ENCODE measurements around the gene CLTCL1. TPM values are rescaled to one million over a fixed set of nuclear protein-coding genes. Genes with fewer than 3 reads are reported as not detected.

The CLTCL1 gene
- total and polyA plus RNA-seq, 9 of the 15 experiments (the other 6 are each of a cell fraction or from before 2014, with no cell fraction given): 1.1 to 11.7 (median 5.0) TPM

DNA sequence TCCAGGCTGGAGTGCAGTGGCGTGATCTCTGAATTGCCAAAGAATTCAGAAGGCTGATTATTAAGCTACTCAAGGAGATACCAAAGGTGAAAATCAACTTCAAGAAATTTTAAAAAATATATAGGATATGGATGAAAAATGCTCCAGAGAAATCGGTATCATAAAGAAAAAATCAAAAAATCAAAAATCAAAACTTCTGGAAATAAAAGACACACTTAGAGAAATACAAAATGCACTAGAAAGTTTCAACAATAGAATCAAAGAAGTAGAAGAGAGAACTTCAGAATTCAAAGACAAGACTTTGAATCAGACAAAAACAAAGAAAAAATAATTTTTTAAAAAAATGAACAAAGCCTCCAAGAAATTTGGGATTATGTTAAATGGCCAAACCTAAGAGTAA lies 45.6 kb upstream of the CLTCL1 start (continued):
- TF ChIP-seq, protein P1, sequence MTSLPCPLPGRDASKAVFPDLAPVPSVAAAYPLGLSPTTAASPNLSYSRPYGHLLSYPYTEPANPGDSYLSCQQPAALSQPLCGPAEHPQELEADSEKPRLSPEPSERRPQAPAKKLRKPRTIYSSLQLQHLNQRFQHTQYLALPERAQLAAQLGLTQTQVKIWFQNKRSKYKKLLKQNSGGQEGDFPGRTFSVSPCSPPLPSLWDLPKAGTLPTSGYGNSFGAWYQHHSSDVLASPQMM (CRISPR knock-in tag; IDR thresholded peaks at IDR 0.05): no peak
- TF ChIP-seq ZNF644 (tag; IDR thresholded peaks at IDR 0.05; ENCODE audit: low read depth): 0 out of 2 replicates have a peak, but pooled peaks have one; percentile 52
- no peak for TF ChIP-seq BMI1 (IDR thresholded peaks at IDR 0.05; ENCODE audit: low read length)
- no peak for TF ChIP-seq ELF1 (tag; IDR thresholded peaks at IDR 0.05)
- peak; percentile 30; the same call in 1 of the 2 replicates for TF ChIP-seq POLR2H (tag; IDR thresholded peaks at IDR 0.05; ENCODE audit: low read depth)
- TF ChIP-seq PCBP1 (IDR thresholded peaks at IDR 0.05; ENCODE audit: low read depth, low read length, poor library complexity, severe bottlenecking): no peak
- no peak for TF ChIP-seq FOXP1 (CRISPR knock-in tag; IDR thresholded peaks at IDR 0.05)
- TF ChIP-seq FOXK2 (conservative IDR thresholded peaks at IDR 0.05 in 1 of 2, IDR thresholded peaks at IDR 0.05 in 1 of 2; ENCODE audit: low read depth in 2 of 2): peak in 1 of 2 experiments; percentile 45; a peak in 1 of 4 replicates
- no peak for TF ChIP-seq CCNT2 (IDR thresholded peaks at IDR 0.05; ENCODE audit: borderline replicate concordance, extremely low read depth, insufficient read length, low read depth, low read length)
- 0 out of 2 replicates have a peak, but pooled peaks have one; percentile 58 for TF ChIP-seq LARP7 (IDR thresholded peaks at IDR 0.05)
- TF ChIP-seq, protein P2, sequence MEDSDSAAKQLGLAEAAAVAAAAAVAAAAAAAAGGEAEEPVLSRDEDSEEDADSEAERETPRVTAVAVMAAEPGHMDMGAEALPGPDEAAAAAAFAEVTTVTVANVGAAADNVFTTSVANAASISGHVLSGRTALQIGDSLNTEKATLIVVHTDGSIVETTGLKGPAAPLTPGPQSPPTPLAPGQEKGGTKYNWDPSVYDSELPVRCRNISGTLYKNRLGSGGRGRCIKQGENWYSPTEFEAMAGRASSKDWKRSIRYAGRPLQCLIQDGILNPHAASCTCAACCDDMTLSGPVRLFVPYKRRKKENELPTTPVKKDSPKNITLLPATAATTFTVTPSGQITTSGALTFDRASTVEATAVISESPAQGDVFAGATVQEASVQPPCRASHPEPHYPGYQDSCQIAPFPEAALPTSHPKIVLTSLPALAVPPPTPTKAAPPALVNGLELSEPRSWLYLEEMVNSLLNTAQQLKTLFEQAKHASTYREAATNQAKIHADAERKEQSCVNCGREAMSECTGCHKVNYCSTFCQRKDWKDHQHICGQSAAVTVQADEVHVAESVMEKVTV (CRISPR knock-in tag; IDR thresholded peaks at IDR 0.05): no peak
- TF ChIP-seq BCL6 (CRISPR knock-in tag; IDR thresholded peaks at IDR 0.05): no peak
- TF ChIP-seq ZNF436 (CRISPR knock-in tag; IDR thresholded peaks at IDR 0.05): no peak
- TF ChIP-seq HLTF (IDR thresholded peaks at IDR 0.05): peak; percentile 97
- TF ChIP-seq LEF1 (IDR thresholded peaks at IDR 0.05): peak; percentile 70
- no peak for TF ChIP-seq MXI1 (IDR thresholded peaks at IDR 0.05; ENCODE audit: low read depth, low read length)
- TF ChIP-seq ZNF212 (CRISPR knock-in tag; IDR thresholded peaks at IDR 0.05): no peak
- TF ChIP-seq ZC3H8 (IDR thresholded peaks at IDR 0.05): no peak
- TF ChIP-seq, protein P3, sequence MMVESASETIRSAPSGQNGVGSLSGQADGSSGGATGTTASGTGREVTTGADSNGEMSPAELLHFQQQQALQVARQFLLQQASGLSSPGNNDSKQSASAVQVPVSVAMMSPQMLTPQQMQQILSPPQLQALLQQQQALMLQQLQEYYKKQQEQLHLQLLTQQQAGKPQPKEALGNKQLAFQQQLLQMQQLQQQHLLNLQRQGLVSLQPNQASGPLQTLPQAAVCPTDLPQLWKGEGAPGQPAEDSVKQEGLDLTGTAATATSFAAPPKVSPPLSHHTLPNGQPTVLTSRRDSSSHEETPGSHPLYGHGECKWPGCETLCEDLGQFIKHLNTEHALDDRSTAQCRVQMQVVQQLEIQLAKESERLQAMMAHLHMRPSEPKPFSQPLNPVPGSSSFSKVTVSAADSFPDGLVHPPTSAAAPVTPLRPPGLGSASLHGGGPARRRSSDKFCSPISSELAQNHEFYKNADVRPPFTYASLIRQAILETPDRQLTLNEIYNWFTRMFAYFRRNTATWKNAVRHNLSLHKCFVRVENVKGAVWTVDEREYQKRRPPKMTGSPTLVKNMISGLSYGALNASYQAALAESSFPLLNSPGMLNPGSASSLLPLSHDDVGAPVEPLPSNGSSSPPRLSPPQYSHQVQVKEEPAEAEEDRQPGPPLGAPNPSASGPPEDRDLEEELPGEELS (CRISPR knock-in tag; IDR thresholded peaks at IDR 0.05; ENCODE audit: borderline replicate concordance): no peak
- TF ChIP-seq CXXC5 (CRISPR knock-in tag; IDR thresholded peaks at IDR 0.05): no peak
- TF ChIP-seq ERF (CRISPR knock-in tag; IDR thresholded peaks at IDR 0.05): no peak
- no peak for TF ChIP-seq MYBL2 (IDR thresholded peaks at IDR 0.05; ENCODE audit: low read depth)
- TF ChIP-seq MYBL2 (CRISPR knock-in tag; IDR thresholded peaks at IDR 0.05; ENCODE audit: borderline replicate concordance): no peak
